Colonic mucosa (tissue), 4 donors: ENCODE data around the gene CACNA1A. TPM values are rescaled to one million over a fixed set of nuclear protein-coding genes. Genes with fewer than 3 reads are reported as not detected.

Experiments used
- DNase-seq: peaks from one replicate; pipeline ENCODE4 v3.0.0-alpha.2; 2020
- H3K27ac ChIP-seq: fragments of 200-600 bp; one replicate; pipeline ENCODE4 v1.8.0; 2021
- H3K27me3 ChIP-seq: fragments of 200-600 bp; one replicate; pipeline ENCODE4 v1.8.0; 2021
- H3K36me3 ChIP-seq: fragments of 200-600 bp; one replicate; pipeline ENCODE4 v1.8.0; 2021
- H3K4me1 ChIP-seq: fragments of 200-600 bp; one replicate; pipeline ENCODE4 v1.8.0; 2021; ENCODE audit warnings: mild to moderate bottlenecking
- H3K4me3 ChIP-seq: fragments of 200-600 bp; one replicate; pipeline ENCODE4 v1.8.0; 2021
- H3K9ac ChIP-seq, 2 donors: one replicate each; pipeline ENCODE4 v1.7.0; 2013; ENCODE audit warnings: control low read depth in 2 of 2, low read depth in 2 of 2, low read length in 2 of 2
- H3K9me3 ChIP-seq: fragments of 200-600 bp; one replicate; pipeline ENCODE4 v1.8.0; 2021
- intact Hi-C: fragments of 100-400 bp; cut with DNase I; formaldehyde crosslinking; loops from one replicate; pipeline ENCODE4 v1.14.1; 2022
- total RNA-seq, 2 donors: library from RNA; stranded (reverse); fragmentation: NEBNext Ultra II Directional in 1 of 2; extraction: Animal tissue kit (Norgen Biotek cat#: 25700) in 1 of 2; gene quantifications; one replicate each; pipeline ENCODE4 v1.2.1, GENCODE V29; 2021
- TF ChIP-seq, protein P1 (sequence below): fragments of 200-600 bp; IDR thresholded peaks from one replicate; pipeline ENCODE4 v1.8.0; 2022; ENCODE audit warnings: antibody characterized with exemption, mild to moderate bottlenecking
- donor health status: healthy.
- donor health status: DM: no; HTN: no; CAD: no.
- donor health status: DM: no; HTN: no; CAD: no.

Gene CACNA1A
- total RNA-seq, 2 donors from 2014 or later, result 4.9 to 6.1 TPM

DNA sequence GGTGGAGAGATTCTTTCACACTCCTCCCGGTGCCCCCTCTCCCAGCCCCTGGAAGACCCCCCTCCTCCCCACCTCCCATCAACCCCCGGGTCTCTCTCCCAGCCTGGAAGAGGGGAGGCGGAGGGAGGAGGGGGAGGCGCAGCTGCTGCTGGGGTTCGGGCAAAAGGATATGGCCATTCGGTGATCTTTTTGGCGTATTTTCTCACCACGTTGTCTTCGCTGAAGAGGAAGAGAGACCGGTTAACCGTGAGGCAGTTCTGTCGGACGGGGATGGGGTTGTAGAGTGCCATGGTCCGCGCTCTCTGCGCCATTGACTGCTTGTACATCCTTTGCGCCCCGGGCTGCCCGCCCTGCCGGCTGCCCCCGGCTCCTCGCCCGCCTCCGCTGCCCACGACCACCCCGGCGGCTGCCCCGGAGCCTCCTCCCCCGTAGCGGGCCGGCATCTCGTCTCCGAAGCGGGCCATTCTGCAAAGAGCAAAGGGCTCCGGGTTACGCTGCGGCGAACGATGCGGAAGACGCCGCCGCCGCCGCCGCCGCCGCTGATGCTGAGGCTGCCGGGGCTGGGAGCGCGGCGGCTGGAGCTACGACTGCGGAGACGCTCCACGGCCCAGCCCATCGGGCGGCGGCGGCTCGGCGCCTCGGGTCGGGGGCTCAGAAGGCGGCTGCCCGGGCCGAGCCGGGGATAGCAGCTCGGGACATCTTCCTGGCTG is 363 bp downstream of the CACNA1A start:
- no peak overlapping the region for H3K27ac ChIP-seq
- intact Hi-C loops, result no loop called here
- H3K36me3 ChIP-seq, result no peaks in the 10 kb centered on the region
- H3K4me3 ChIP-seq, result peak overlapping the region; percentile 22
- peaks cover 17% of the 10 kb centered on the region for H3K27me3 ChIP-seq
- TF ChIP-seq, protein P1, sequence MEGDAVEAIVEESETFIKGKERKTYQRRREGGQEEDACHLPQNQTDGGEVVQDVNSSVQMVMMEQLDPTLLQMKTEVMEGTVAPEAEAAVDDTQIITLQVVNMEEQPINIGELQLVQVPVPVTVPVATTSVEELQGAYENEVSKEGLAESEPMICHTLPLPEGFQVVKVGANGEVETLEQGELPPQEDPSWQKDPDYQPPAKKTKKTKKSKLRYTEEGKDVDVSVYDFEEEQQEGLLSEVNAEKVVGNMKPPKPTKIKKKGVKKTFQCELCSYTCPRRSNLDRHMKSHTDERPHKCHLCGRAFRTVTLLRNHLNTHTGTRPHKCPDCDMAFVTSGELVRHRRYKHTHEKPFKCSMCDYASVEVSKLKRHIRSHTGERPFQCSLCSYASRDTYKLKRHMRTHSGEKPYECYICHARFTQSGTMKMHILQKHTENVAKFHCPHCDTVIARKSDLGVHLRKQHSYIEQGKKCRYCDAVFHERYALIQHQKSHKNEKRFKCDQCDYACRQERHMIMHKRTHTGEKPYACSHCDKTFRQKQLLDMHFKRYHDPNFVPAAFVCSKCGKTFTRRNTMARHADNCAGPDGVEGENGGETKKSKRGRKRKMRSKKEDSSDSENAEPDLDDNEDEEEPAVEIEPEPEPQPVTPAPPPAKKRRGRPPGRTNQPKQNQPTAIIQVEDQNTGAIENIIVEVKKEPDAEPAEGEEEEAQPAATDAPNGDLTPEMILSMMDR, result no peak
- H3K4me1 ChIP-seq, result no peaks in the 10 kb centered on the region
- DNase-seq, result no peak
- H3K9me3 ChIP-seq, result no peaks in the 10 kb centered on the region
- H3K9ac ChIP-seq, result no peak overlapping the region

- Histone ChIP-seq H3K27me3 (peaks cover 17% of the 10 kb centered on the region), H3K27ac (no peak overlapping the region), H3K9ac (no peak overlapping the region), H3K4me1 (no peaks in the 10 kb centered on the region), H3K36me3 (no peaks in the 10 kb centered on the region), H3K9me3 (no peaks in the 10 kb centered on the region), H3K4me3 (no peak overlapping the region)
- TF ChIP-seq, protein P1, result no peak
- DNase-seq, result no peak
- intact Hi-C loops, result no loop called here
Measured at GRCh38 chr19:13505164-13505695, 1.0 kb downstream of the CACNA1A start.

- TF ChIP-seq, protein P1, result no peak
- Histone ChIP-seq H3K9me3 (no peaks in the 10 kb centered on the region), H3K9ac (no peak overlapping the region), H3K27me3 (peaks cover 17% of the 10 kb centered on the region), H3K36me3 (no peaks in the 10 kb centered on the region), H3K4me3 (no peak overlapping the region), H3K4me1 (no peaks in the 10 kb centered on the region), H3K27ac (no peak overlapping the region)
- intact Hi-C loops, result no loop called here
- no peak for DNase-seq
Measured at GRCh38 chr19:13503570-13504235, 2.6 kb downstream of the CACNA1A start.

DNA sequence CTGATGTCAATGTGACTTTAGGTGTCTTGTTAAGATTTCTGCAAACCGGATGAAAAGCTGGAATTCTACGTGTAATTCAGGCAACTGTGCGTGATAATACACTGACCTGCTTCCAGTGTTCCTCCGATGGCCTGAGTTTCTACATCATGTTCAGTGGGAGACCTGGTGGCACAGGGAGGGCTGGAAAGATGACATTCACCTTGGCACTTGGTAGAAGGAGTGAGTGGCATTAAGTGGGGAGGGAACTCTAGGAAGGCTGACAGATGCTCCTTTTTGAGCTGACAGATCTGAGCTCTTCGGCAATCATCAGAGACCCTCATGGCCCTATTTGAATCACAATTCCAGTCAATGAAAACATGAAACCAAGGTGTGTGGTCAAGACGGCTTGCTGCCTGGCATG is 4.0 kb downstream of the CACNA1A start:
- intact Hi-C loops, result no loop called here
- no peak for DNase-seq
- no peak overlapping the region for H3K27ac ChIP-seq
- H3K27me3 ChIP-seq, result peaks cover 14% of the 10 kb centered on the region
- TF ChIP-seq, protein P1, result no peak
- H3K9me3 ChIP-seq, result no peaks in the 10 kb centered on the region
- no peak overlapping the region for H3K4me3 ChIP-seq
- no peak overlapping the region for H3K9ac ChIP-seq
- H3K36me3 ChIP-seq, result no peaks in the 10 kb centered on the region
- H3K4me1 ChIP-seq, result no peaks in the 10 kb centered on the region

DNA sequence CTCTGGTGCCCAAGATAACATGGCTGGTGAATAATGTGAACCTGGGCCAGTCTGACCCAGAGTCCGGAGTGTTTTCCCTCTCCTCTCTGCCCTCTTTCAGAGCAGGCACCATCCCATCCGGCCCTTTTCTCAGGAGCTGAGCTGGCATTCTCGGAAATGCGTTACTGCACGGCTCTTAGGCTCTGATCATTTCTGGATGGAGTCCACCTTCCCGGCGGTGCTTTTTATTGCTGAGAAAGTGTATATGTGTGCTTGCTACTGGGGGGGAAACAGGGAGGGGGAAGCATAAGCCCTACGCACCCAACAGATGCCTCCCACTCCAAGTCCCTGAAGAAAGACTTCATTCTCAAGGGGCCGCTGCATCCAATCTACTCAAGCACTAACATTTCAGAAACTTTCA is 6.6 kb downstream of the CACNA1A start:
- H3K36me3 ChIP-seq, result no peaks in the 10 kb centered on the region
- intact Hi-C loops, result no loop called here
- TF ChIP-seq, protein P1, result no peak
- no peaks in the 10 kb centered on the region for H3K4me1 ChIP-seq
- no peak overlapping the region for H3K27ac ChIP-seq
- no peak overlapping the region for H3K4me3 ChIP-seq
- H3K9ac ChIP-seq, result no peak overlapping the region
- no peak for DNase-seq
- no peaks in the 10 kb centered on the region for H3K9me3 ChIP-seq
- no peaks in the 10 kb centered on the region for H3K27me3 ChIP-seq
